ENCODE data around the gene RTBDN. TPM values are rescaled to one million over a fixed set of nuclear protein-coding genes. Genes with fewer than 3 reads are reported as not detected.
"Not testable (repeated sequence)": the region's sequence is repeated elsewhere in the genome, so short reads cannot be mapped to it uniquely, and the experiment has no call there.

The RTBDN gene
- total RNA-seq, 1 donor from 2014 or later: 2.0 TPM

- DNase-seq: no peak
These were observed 22.3 kb upstream of the RTBDN start for GRCh38 chr19:12856653-12857052.

GRCh38 chr19:12847159-12848139, 13.1 kb upstream of the RTBDN start:
- peak; percentile 65 for DNase-seq

- not testable (repeated sequence) for DNase-seq
These were observed 12.2 kb upstream of the RTBDN start for GRCh38 chr19:12846613-12847012.

GRCh38 chr19:12843999-12844732, 9.8 kb upstream of the RTBDN start:
- DNase-seq: no peak

GRCh38 chr19:12843328-12843727, 8.9 kb upstream of the RTBDN start:
- DNase-seq: no peak

GRCh38 chr19:12842511-12842910, 8.1 kb upstream of the RTBDN start:
- DNase-seq: no peak

GRCh38 chr19:12841094-12841493, 6.7 kb upstream of the RTBDN start:
- peak; percentile 42 for DNase-seq

- DNase-seq: peak; percentile 67
These were observed 6.0 kb upstream of the RTBDN start for GRCh38 chr19:12840091-12841079.

- DNase-seq: no peak
These were observed 4.7 kb upstream of the RTBDN start for GRCh38 chr19:12838886-12839756.

- peak; percentile 27 for DNase-seq
These were observed 4.0 kb upstream of the RTBDN start, which contains the start of gene MAST1 for GRCh38 chr19:12838182-12838885. Gene MAST1, plus strand, starts transcription at chr19:12838515. Its CDS starts 58 bp downstream, at chr19:12838573.

GRCh38 chr19:12837225-12837624, 2.8 kb upstream of the RTBDN start:
- DNase-seq: no peak

GRCh38 chr19:12836529-12836863, 2.1 kb upstream of the RTBDN start:
- DNase-seq: no peak

- no peak for DNase-seq
These were observed 788 bp upstream of the RTBDN start for GRCh38 chr19:12834976-12835757.

- peak; percentile 31 for DNase-seq
These were observed 427 bp downstream of the RTBDN start for GRCh38 chr19:12833738-12834565.

GRCh38 chr19:12833418-12833737, 1.0 kb downstream of the RTBDN start:
- no peak for DNase-seq

- DNase-seq: no peak
These were observed 5.9 kb downstream of the RTBDN start for GRCh38 chr19:12828494-12828893.

- no peak for DNase-seq
These were observed 8.9 kb downstream of the RTBDN start for GRCh38 chr19:12825254-12826131.

- DNase-seq: no peak
These were observed 12.6 kb downstream of the RTBDN start for GRCh38 chr19:12821761-12822160.
